Adrenal gland (tissue), 5 donors: Measurements from ENCODE around the gene GRWD1.

Experiments used
- POLR2A ChIP-seq, 2 donors: fragments of 450-650 bp; IDR thresholded peaks; one replicate each; pipeline ENCODE4 v1.6.1; 2017; ENCODE audit warnings: antibody characterized with exemption in 2 of 2, mild to moderate bottlenecking in 2 of 2, moderate library complexity in 1 of 2
- TF ChIP-seq, protein P1 (sequence below), 6 experiments: fragments of 450-650 bp in 4 of 6; fragments of 200-600 bp in 2 of 6; sonication (generic) in 1 of 6; IDR thresholded peaks; 1 replicate in 5 of 6; 2 replicates in 1 of 6; pipeline versions ENCODE4 v1.5.1 to v1.8.0; 2016 to 2021; ENCODE audit warnings: antibody characterized with exemption in 6 of 6, mild to moderate bottlenecking in 2 of 6, moderate library complexity in 1 of 6
- donor health status: DM: no; HTN: no; CAD: no.

DNA sequence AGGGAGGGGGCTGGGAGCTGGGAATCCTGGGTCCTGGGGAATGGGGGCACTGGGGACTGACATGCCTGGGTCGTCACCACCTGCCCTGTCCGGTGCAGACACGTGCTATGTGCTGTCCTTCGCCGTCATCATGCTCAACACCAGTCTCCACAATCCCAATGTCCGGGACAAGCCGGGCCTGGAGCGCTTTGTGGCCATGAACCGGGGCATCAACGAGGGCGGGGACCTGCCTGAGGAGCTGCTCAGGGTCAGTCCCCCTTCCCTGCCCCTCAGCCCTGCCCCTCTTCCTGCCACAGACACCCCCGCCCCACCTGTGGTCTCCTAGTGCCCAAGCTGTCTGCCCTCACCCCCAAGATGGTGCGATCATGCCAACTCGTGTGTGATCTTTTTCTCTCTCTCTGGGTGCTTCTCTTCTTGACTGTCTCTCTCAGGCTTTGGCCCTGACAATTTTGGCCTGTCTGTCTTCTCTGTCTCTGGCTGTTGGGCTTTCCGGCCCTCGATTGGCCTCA lies 28.4 kb downstream of the GRWD1 start:
- no peak for TF ChIP-seq POLR2A (IDR thresholded peaks at IDR 0.05)
- TF ChIP-seq, protein P1, sequence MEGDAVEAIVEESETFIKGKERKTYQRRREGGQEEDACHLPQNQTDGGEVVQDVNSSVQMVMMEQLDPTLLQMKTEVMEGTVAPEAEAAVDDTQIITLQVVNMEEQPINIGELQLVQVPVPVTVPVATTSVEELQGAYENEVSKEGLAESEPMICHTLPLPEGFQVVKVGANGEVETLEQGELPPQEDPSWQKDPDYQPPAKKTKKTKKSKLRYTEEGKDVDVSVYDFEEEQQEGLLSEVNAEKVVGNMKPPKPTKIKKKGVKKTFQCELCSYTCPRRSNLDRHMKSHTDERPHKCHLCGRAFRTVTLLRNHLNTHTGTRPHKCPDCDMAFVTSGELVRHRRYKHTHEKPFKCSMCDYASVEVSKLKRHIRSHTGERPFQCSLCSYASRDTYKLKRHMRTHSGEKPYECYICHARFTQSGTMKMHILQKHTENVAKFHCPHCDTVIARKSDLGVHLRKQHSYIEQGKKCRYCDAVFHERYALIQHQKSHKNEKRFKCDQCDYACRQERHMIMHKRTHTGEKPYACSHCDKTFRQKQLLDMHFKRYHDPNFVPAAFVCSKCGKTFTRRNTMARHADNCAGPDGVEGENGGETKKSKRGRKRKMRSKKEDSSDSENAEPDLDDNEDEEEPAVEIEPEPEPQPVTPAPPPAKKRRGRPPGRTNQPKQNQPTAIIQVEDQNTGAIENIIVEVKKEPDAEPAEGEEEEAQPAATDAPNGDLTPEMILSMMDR (IDR thresholded peaks at IDR 0.05): no peak
